ENCODE data around the gene TGFBI.

DNA sequence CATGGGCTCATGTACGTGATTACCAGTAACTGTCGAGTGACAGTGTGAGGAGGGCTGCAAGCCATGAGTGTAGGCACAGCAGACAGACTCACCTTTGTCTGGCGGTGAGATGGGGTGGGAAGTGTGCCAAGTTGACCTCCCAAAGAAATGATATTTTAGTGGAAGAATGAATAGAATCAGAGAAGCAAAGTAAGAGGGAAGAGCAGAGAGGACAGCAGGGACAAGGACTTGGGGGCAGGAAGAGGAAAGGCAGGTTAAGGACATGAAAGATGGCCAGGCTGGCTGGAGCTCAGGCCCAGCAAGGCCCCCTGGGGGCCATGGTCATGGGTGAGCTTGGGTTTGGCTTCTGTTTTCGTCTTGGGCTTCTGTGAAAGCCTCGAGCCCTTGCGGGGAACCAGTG lies 20.2 kb downstream of the TGFBI start:
- TF ChIP-seq, protein P1, sequence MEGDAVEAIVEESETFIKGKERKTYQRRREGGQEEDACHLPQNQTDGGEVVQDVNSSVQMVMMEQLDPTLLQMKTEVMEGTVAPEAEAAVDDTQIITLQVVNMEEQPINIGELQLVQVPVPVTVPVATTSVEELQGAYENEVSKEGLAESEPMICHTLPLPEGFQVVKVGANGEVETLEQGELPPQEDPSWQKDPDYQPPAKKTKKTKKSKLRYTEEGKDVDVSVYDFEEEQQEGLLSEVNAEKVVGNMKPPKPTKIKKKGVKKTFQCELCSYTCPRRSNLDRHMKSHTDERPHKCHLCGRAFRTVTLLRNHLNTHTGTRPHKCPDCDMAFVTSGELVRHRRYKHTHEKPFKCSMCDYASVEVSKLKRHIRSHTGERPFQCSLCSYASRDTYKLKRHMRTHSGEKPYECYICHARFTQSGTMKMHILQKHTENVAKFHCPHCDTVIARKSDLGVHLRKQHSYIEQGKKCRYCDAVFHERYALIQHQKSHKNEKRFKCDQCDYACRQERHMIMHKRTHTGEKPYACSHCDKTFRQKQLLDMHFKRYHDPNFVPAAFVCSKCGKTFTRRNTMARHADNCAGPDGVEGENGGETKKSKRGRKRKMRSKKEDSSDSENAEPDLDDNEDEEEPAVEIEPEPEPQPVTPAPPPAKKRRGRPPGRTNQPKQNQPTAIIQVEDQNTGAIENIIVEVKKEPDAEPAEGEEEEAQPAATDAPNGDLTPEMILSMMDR (IDR thresholded peaks at IDR 0.05; ENCODE audit: low read depth, low read length), result no peak
- TF ChIP-seq EZH2phosphoT487 (IDR thresholded peaks at IDR 0.05; ENCODE audit: low read depth), result no peak
